HepG2 (cell line): ENCODE data around the gene SNRPB2. TPM values are rescaled to one million over a fixed set of nuclear protein-coding genes. Genes with fewer than 3 reads are reported as not detected.

Experiments
- DMAP1 ChIP-seq: IDR thresholded peaks from 2 replicates; pipeline ENCODE4 v1.6.1; 2016
- FOXA1 ChIP-seq, 2 experiments: fragments of 450-650 bp in 1 of 2; sonication (generic) in 1 of 2; formaldehyde crosslinking in 1 of 2; IDR thresholded peaks; 2 replicates each; pipeline versions ENCODE4 v1.4.0 to v1.6.1; 2016 to 2020; ENCODE audit warnings: missing genetic modification reagents in 1 of 2
- FOXK1 ChIP-seq: sonication (generic); formaldehyde crosslinking; IDR thresholded peaks from 2 replicates; pipeline ENCODE4 v1.4.0; 2020; ENCODE audit warnings: low read depth, missing genetic modification reagents, borderline replicate concordance
- HIVEP1 ChIP-seq: sonication (generic); formaldehyde crosslinking; IDR thresholded peaks from 2 replicates; pipeline ENCODE4 v1.4.0; 2020; ENCODE audit warnings: mild to moderate bottlenecking, missing genetic modification reagents
- HMG20A ChIP-seq: IDR thresholded peaks from 2 replicates; pipeline ENCODE4 v1.6.1; 2016; ENCODE audit warnings: borderline replicate concordance
- HNF1A ChIP-seq, 2 experiments: sonication (generic) in 1 of 2; formaldehyde crosslinking in 1 of 2; IDR thresholded peaks; 2 replicates each; pipeline versions ENCODE4 v1.4.0 to v1.6.1; 2016 to 2020; ENCODE audit warnings: borderline replicate concordance in 1 of 2, low read depth in 1 of 2, mild to moderate bottlenecking in 1 of 2, missing genetic modification reagents in 1 of 2
- KDM1A ChIP-seq: IDR thresholded peaks from 2 replicates; pipeline ENCODE4 v1.6.1; 2016; ENCODE audit warnings: missing compliant biosample characterization
- MAF1 ChIP-seq: sonication (generic); formaldehyde crosslinking; IDR thresholded peaks from 2 replicates; pipeline ENCODE4 v1.5.0; 2020; ENCODE audit warnings: missing genetic modification reagents, borderline replicate concordance
- NCOA2 ChIP-seq: sonication (generic); formaldehyde crosslinking; IDR thresholded peaks from 2 replicates; pipeline ENCODE4 v1.8.0; 2022; ENCODE audit warnings: inconsistent platforms
- ZBTB26 ChIP-seq: IDR thresholded peaks from 2 replicates; pipeline ENCODE4 v1.6.1; 2016; ENCODE audit warnings: missing compliant biosample characterization, missing genetic modification reagents, borderline replicate concordance
- ZFP37 ChIP-seq: sonication (generic); formaldehyde crosslinking; IDR thresholded peaks from 2 replicates; pipeline ENCODE4 v1.4.0; 2020; ENCODE audit warnings: missing genetic modification reagents, borderline replicate concordance
- ZHX2 ChIP-seq, 2 experiments: sonication (generic) in 1 of 2; formaldehyde crosslinking in 1 of 2; IDR thresholded peaks; 2 replicates each; pipeline versions ENCODE4 v1.6.1 to v1.9.0; 2014 to 2022; ENCODE audit warnings: antibody characterized with exemption in 1 of 2, borderline replicate concordance in 1 of 2, inconsistent platforms in 1 of 2, low read depth in 1 of 2, missing genetic modification reagents in 1 of 2
- ZMYM3 ChIP-seq: sonication (generic); formaldehyde crosslinking; IDR thresholded peaks from 2 replicates; pipeline ENCODE4 v1.5.1; 2020; ENCODE audit warnings: mild to moderate bottlenecking, missing genetic modification reagents
- ZNF317 ChIP-seq: sonication (generic); formaldehyde crosslinking; IDR thresholded peaks from 2 replicates; pipeline ENCODE4 v1.5.0; 2020; ENCODE audit warnings: mild to moderate bottlenecking, missing genetic modification reagents
- ZNF383 ChIP-seq: sonication (generic); formaldehyde crosslinking; IDR thresholded peaks from 2 replicates; pipeline ENCODE4 v1.4.0; 2020; ENCODE audit warnings: missing genetic modification reagents, mild to moderate bottlenecking, borderline replicate concordance
- ZNF550 ChIP-seq: sonication (generic); formaldehyde crosslinking; IDR thresholded peaks from 2 replicates; pipeline ENCODE4 v1.4.0; 2020; ENCODE audit warnings: mild to moderate bottlenecking, missing genetic modification reagents, borderline replicate concordance
- ZNF576 ChIP-seq: sonication (generic); formaldehyde crosslinking; IDR thresholded peaks from 2 replicates; pipeline ENCODE4 v1.4.0; 2020; ENCODE audit warnings: mild to moderate bottlenecking, missing genetic modification reagents
- ZNF782 ChIP-seq: sonication (generic); formaldehyde crosslinking; IDR thresholded peaks from 2 replicates; pipeline ENCODE4 v1.4.0; 2020; ENCODE audit warnings: missing genetic modification reagents, mild to moderate bottlenecking, borderline replicate concordance
- polyA plus RNA-seq, 8 experiments: library from polyadenylated mRNA; depleted of rRNA in 3 of 8; stranded (reverse) in 7 of 8; unstranded in 1 of 8; fragments of >200 nt; fragmentation: Illumina TruSeq in 4 of 8; extraction: Trizol in 4 of 8; gene quantifications; 2 replicates each; pipeline versions ENCODE4 v1.2.1 to v1.2.3, GENCODE V29; 2011 to 2016; ENCODE audit warnings: low read depth in 4 of 8, missing spikeins in 1 of 8, mixed read lengths in 1 of 8; ENCODE audit not compliant: insufficient read depth in 1 of 8
- total RNA-seq, 5 experiments: library from RNA; depleted of rRNA; stranded (reverse); fragments of >200 nt; fragmentation: Illumina TruSeq; extraction: Trizol; gene quantifications; 2 replicates each; pipeline ENCODE4 v1.2.3, GENCODE V29; 2016; ENCODE audit warnings: low read depth in 1 of 5

The SNRPB2 gene
- total and polyA plus RNA-seq, 2 of the 13 experiments (the other 11 are each of a cell fraction or from before 2014, with no cell fraction given), result 107 to 204 TPM

GRCh38 chr20:16761305-16761829, 31.5 kb downstream of the SNRPB2 start (continued):
- no peak for TF ChIP-seq ZNF576 (CRISPR knock-in tag)
- TF ChIP-seq ZFP37 (CRISPR knock-in tag), result no peak
- TF ChIP-seq HIVEP1 (CRISPR knock-in tag), result no peak
- no peak for TF ChIP-seq DMAP1 (CRISPR knock-in tag)
- no peak for TF ChIP-seq ZNF550 (CRISPR knock-in tag)
- no peak for TF ChIP-seq HNF1A (IDR thresholded peaks at IDR 0.05; ENCODE audit: low read depth)
- TF ChIP-seq HNF1A (CRISPR knock-in tag; IDR thresholded peaks at IDR 0.05; ENCODE audit: borderline replicate concordance), result no peak
- no peak for TF ChIP-seq ZNF383 (CRISPR knock-in tag)
- no peak for TF ChIP-seq ZMYM3 (CRISPR knock-in tag)
- no peak for TF ChIP-seq FOXA1 (IDR thresholded peaks at IDR 0.05)
- peak; percentile 72 for TF ChIP-seq FOXA1 (CRISPR knock-in tag; IDR thresholded peaks at IDR 0.05)
- TF ChIP-seq HMG20A (CRISPR knock-in tag), result no peak
- no peak for TF ChIP-seq MAF1 (CRISPR knock-in tag)
- TF ChIP-seq NCOA2, result no peak
- no peak for TF ChIP-seq ZNF317 (CRISPR knock-in tag)
- no peak for TF ChIP-seq ZBTB26 (CRISPR knock-in tag)
- no peak for TF ChIP-seq ZNF782
- no peak for TF ChIP-seq ZHX2 (IDR thresholded peaks at IDR 0.05; ENCODE audit: low read depth)
- TF ChIP-seq ZHX2 (CRISPR knock-in tag; IDR thresholded peaks at IDR 0.05; ENCODE audit: borderline replicate concordance), result no peak
- no peak for TF ChIP-seq KDM1A
- peak; percentile 71; the same call in 1 of the 2 replicates for TF ChIP-seq FOXK1
